ENCODE results near the gene FAF1. TPM values are rescaled to one million over a fixed set of nuclear protein-coding genes. Genes with fewer than 3 reads are reported as not detected.

The FAF1 gene
- total RNA-seq, 4 donors from 2014 or later, result 39.7 to 60.6 (median 42.9) TPM

- no peaks in the 10 kb centered on the region for H3K9me3 ChIP-seq
- TF ChIP-seq POLR2AphosphoS5 (IDR thresholded peaks at IDR 0.05) (no peak), CTCF (IDR thresholded peaks at IDR 0.05) (no peak), POLR2A (IDR thresholded peaks at IDR 0.05; ENCODE audit: low read depth) (no peak), EP300 (IDR thresholded peaks at IDR 0.05) (no peak)
- 6% methylated on average over 36 of the region's 44 CpGs for WGBS
- peak overlapping the region in 1 of 4 donors; percentile 17 for H3K4me3 ChIP-seq
- peaks cover 33 to 65% (median 57%) of the 10 kb centered on the region in 4 donors for H3K4me1 ChIP-seq
- intact Hi-C loops (cut with DNase I), result no loop called here
- H3K27me3 ChIP-seq, result peaks cover 0 to 100% (median 89%) of the 10 kb centered on the region in 4 donors
- no peak overlapping the region for H3K27ac ChIP-seq (replicated peaks in 1 of 4)
- no peaks in the 10 kb centered on the region for H3K36me3 ChIP-seq
- DNase-seq (ENCODE audit: extremely low spot score), result no peak
These were observed 532.8 kb downstream of the FAF1 start for GRCh38 chr1:50427086-50427817.

GRCh38 chr1:50426702-50427085 lies 533.4 kb downstream of the FAF1 start:
- TF ChIP-seq EP300 (IDR thresholded peaks at IDR 0.05), result no peak
- TF ChIP-seq POLR2AphosphoS5 (IDR thresholded peaks at IDR 0.05), result no peak
- no peak for TF ChIP-seq POLR2A (IDR thresholded peaks at IDR 0.05; ENCODE audit: low read depth)
- TF ChIP-seq CTCF (IDR thresholded peaks at IDR 0.05), result no peak
- Histone ChIP-seq H3K9me3 (no peaks in the 10 kb centered on the region), H3K4me1 (peaks cover 33 to 70% (median 59%) of the 10 kb centered on the region in 4 donors), H3K27me3 (peaks cover 0 to 100% (median 93%) of the 10 kb centered on the region in 4 donors), H3K36me3 (no peaks in the 10 kb centered on the region), H3K4me3 (peak overlapping the region in 1 of 4 donors; percentile 17), H3K27ac (replicated peaks in 1 of 4) (no peak overlapping the region)
- peak; percentile 83 for DNase-seq (ENCODE audit: extremely low spot score)
- intact Hi-C loops (cut with DNase I), result no loop called here
- 0% methylated on average over 5 of the region's 28 CpGs for WGBS

- no peak overlapping the region for H3K4me3 ChIP-seq
- no peaks in the 10 kb centered on the region for H3K36me3 ChIP-seq
- H3K27me3 ChIP-seq, result peaks cover 0 to 100% (median 94%) of the 10 kb centered on the region in 4 donors
- TF ChIP-seq POLR2A (IDR thresholded peaks at IDR 0.05; ENCODE audit: low read depth), result no peak
- no peak for TF ChIP-seq CTCF (IDR thresholded peaks at IDR 0.05)
- no peak for TF ChIP-seq EP300 (IDR thresholded peaks at IDR 0.05)
- TF ChIP-seq POLR2AphosphoS5 (IDR thresholded peaks at IDR 0.05), result no peak
- 9% methylated on average over 12 of the region's 20 CpGs for WGBS
- H3K9me3 ChIP-seq, result no peaks in the 10 kb centered on the region
- H3K4me1 ChIP-seq, result peaks cover 33 to 75% (median 61%) of the 10 kb centered on the region in 4 donors
- intact Hi-C loops (cut with DNase I), result no loop called here
- no peak overlapping the region for H3K27ac ChIP-seq (replicated peaks in 1 of 4)
- DNase-seq (ENCODE audit: extremely low spot score), result peak; percentile 87
These were observed 533.9 kb downstream of the FAF1 start for GRCh38 chr1:50426108-50426700.

GRCh38 chr1:50425376-50426107 lies 534.5 kb downstream of the FAF1 start:
- Histone ChIP-seq H3K4me3 (peak overlapping the region in 3 of 4 donors; percentile 41 to 52 (median 44)), H3K27ac (replicated peaks in 1 of 4) (no peak overlapping the region), H3K36me3 (no peaks in the 10 kb centered on the region), H3K9me3 (no peaks in the 10 kb centered on the region), H3K27me3 (peaks cover 0 to 100% (median 94%) of the 10 kb centered on the region in 4 donors), H3K4me1 (peaks cover 33 to 80% (median 67%) of the 10 kb centered on the region in 4 donors)
- TF ChIP-seq POLR2A (IDR thresholded peaks at IDR 0.05; ENCODE audit: low read depth), result no peak
- no peak for TF ChIP-seq CTCF (IDR thresholded peaks at IDR 0.05)
- no peak for TF ChIP-seq EP300 (IDR thresholded peaks at IDR 0.05)
- TF ChIP-seq POLR2AphosphoS5 (IDR thresholded peaks at IDR 0.05), result no peak
- no peak for DNase-seq (ENCODE audit: extremely low spot score)
- intact Hi-C loops (cut with DNase I), result no loop called here
- WGBS, result 9% methylated on average over 30 of the region's 34 CpGs

All from esophagus muscularis mucosa (tissue), 4 donors.